Measurements from ENCODE around the gene NTRK3. TPM values are rescaled to one million over a fixed set of nuclear protein-coding genes. Genes with fewer than 3 reads are reported as not detected.

Gene NTRK3
- total RNA-seq, 1 experiment from 2014 or later, result not detected

GRCh38 chr15:87959662-87960061, 296.9 kb downstream of the NTRK3 start:
- no TSS peak for BruUV-seq (replicated peaks)
- CTCF ChIA-PET, result interaction anchor here (0.7 kb wide), 1 partner anchor 170 kb away, joined by 3 read pairs; no protein-coding TSS in a partner anchor
- Mint-ChIP-seq H3K27me3 (ENCODE audit: insufficient read depth, unreplicated experiment) (no peaks in the 10 kb centered on the region), H3K4me3 (ENCODE audit: unreplicated experiment) (no peak overlapping the region), H3K27ac (ENCODE audit: low read depth, unreplicated experiment) (no peak overlapping the region), H3K36me3 (ENCODE audit: insufficient read depth, unreplicated experiment) (no peaks in the 10 kb centered on the region), H3K9me3 (ENCODE audit: unreplicated experiment) (peaks cover 30% of the 10 kb centered on the region), H3K4me1 (ENCODE audit: insufficient read depth, unreplicated experiment) (no peaks in the 10 kb centered on the region)
- TF ChIP-seq CTCF (IDR thresholded peaks at IDR 0.05; ENCODE audit: unreplicated experiment), result no peak
- DNase-seq (ENCODE audit: unreplicated experiment), result no peak
- intact Hi-C loops (cut with micrococcal nuclease), result no loop called here
- POLR2A ChIA-PET, result no interaction called here

- BruUV-seq (replicated peaks), result no TSS peak
- POLR2A ChIA-PET, result no interaction called here
- TF ChIP-seq CTCF (IDR thresholded peaks at IDR 0.05; ENCODE audit: unreplicated experiment), result no peak
- peaks cover 30% of the 10 kb centered on the region for H3K9me3 Mint-ChIP-seq (ENCODE audit: unreplicated experiment)
- H3K36me3 Mint-ChIP-seq (ENCODE audit: insufficient read depth, unreplicated experiment), result no peaks in the 10 kb centered on the region
- no peak overlapping the region for H3K27ac Mint-ChIP-seq (ENCODE audit: low read depth, unreplicated experiment)
- no peak overlapping the region for H3K4me3 Mint-ChIP-seq (ENCODE audit: unreplicated experiment)
- DNase-seq (ENCODE audit: unreplicated experiment), result no peak
- CTCF ChIA-PET, result interaction anchor here (0.7 kb wide), 1 partner anchor 171 kb away, joined by 3 read pairs; no protein-coding TSS in a partner anchor
- no peaks in the 10 kb centered on the region for H3K4me1 Mint-ChIP-seq (ENCODE audit: insufficient read depth, unreplicated experiment)
- H3K27me3 Mint-ChIP-seq (ENCODE audit: insufficient read depth, unreplicated experiment), result no peaks in the 10 kb centered on the region
- intact Hi-C loops (cut with micrococcal nuclease), result no loop called here
Observed at GRCh38 chr15:87959080-87959479, 297.5 kb downstream of the NTRK3 start.

GRCh38 chr15:87955284-87955909, 301.1 kb downstream of the NTRK3 start:
- Mint-ChIP-seq H3K9me3 (ENCODE audit: unreplicated experiment) (peaks cover 22% of the 10 kb centered on the region), H3K4me1 (ENCODE audit: insufficient read depth, unreplicated experiment) (no peaks in the 10 kb centered on the region), H3K27me3 (ENCODE audit: insufficient read depth, unreplicated experiment) (no peaks in the 10 kb centered on the region), H3K4me3 (ENCODE audit: unreplicated experiment) (no peak overlapping the region), H3K27ac (ENCODE audit: low read depth, unreplicated experiment) (no peak overlapping the region), H3K36me3 (ENCODE audit: insufficient read depth, unreplicated experiment) (no peaks in the 10 kb centered on the region)
- POLR2A ChIA-PET, result no interaction called here
- BruUV-seq (replicated peaks), result no TSS peak
- CTCF ChIA-PET, result no interaction called here
- intact Hi-C loops (cut with micrococcal nuclease), result no loop called here
- TF ChIP-seq CTCF (IDR thresholded peaks at IDR 0.05; ENCODE audit: unreplicated experiment), result no peak
- DNase-seq (ENCODE audit: unreplicated experiment), result no peak

- Mint-ChIP-seq H3K4me1 (ENCODE audit: insufficient read depth, unreplicated experiment) (no peaks in the 10 kb centered on the region), H3K36me3 (ENCODE audit: insufficient read depth, unreplicated experiment) (no peaks in the 10 kb centered on the region), H3K4me3 (ENCODE audit: unreplicated experiment) (no peak overlapping the region), H3K9me3 (ENCODE audit: unreplicated experiment) (peaks cover 21% of the 10 kb centered on the region), H3K27me3 (ENCODE audit: insufficient read depth, unreplicated experiment) (no peaks in the 10 kb centered on the region), H3K27ac (ENCODE audit: low read depth, unreplicated experiment) (no peak overlapping the region)
- ChIA-PET POLR2A (no interaction called here), CTCF (no interaction called here)
- intact Hi-C loops (cut with micrococcal nuclease), result no loop called here
- TF ChIP-seq CTCF (IDR thresholded peaks at IDR 0.05; ENCODE audit: unreplicated experiment), result no peak
- BruUV-seq (replicated peaks), result no TSS peak
- peak; percentile 18 for DNase-seq (ENCODE audit: unreplicated experiment)
Observed at GRCh38 chr15:87954793-87955192, 301.7 kb downstream of the NTRK3 start.

Measured in MCF 10A (cell line).